Stomach (tissue), 4 donors: ENCODE results near the gene C16orf95.

Experiments used
- CTCF ChIP-seq, 7 experiments: fragments of 450-650 bp in 4 of 7; fragments of 200-600 bp in 3 of 7; sonication (generic) in 3 of 7; IDR thresholded peaks; one replicate each; pipeline ENCODE4 v1.5.1; 2016 to 2019; ENCODE audit warnings: antibody characterized with exemption in 7 of 7, control low read depth in 2 of 7, mild to moderate bottlenecking in 1 of 7
- EP300 ChIP-seq: sonication (generic); formaldehyde crosslinking; IDR thresholded peaks from one replicate; pipeline ENCODE4 v1.6.1; 2017; ENCODE audit warnings: antibody characterized with exemption

DNA sequence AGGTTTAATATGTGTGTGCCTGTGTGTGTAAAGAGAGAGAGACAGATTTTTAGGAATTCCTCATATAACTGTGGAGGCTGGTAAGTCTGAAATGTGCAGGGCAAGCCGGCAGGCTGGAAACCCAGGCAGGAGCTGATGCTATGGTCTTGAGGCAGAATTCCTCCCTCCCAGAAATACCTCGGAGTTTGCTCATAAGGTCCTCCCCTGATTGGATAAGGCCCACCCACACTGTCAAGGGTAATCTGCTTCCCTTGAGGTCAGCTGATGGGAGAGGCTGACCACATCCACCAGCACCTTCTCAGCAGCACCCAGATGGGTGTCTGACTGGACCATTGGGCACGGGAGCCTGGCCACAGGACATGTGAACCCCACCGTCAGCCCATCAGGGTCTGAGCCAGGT lies 42.4 kb downstream of the C16orf95 start:
- TF ChIP-seq CTCF (IDR thresholded peaks at IDR 0.05), result no peak
- no peak for TF ChIP-seq EP300
